HepG2 (cell line): ENCODE results near the gene PPP4R3A. TPM values are rescaled to one million over a fixed set of nuclear protein-coding genes. Genes with fewer than 3 reads are reported as not detected.

Experiments
- CCDC6 ChIP-seq: sonication (generic); formaldehyde crosslinking; IDR thresholded peaks from 2 replicates; pipeline ENCODE4 v1.8.1; 2022; ENCODE audit warnings: mild to moderate bottlenecking, missing genetic modification reagents, moderate library complexity
- DDIT3 ChIP-seq: sonication (generic); formaldehyde crosslinking; IDR thresholded peaks from 2 replicates; pipeline ENCODE4 v1.4.0; 2020; ENCODE audit warnings: mild to moderate bottlenecking, missing genetic modification reagents
- DMTF1 ChIP-seq: sonication (generic); formaldehyde crosslinking; IDR thresholded peaks from 2 replicates; pipeline ENCODE4 v1.4.0; 2020; ENCODE audit warnings: mild to moderate bottlenecking, missing genetic modification reagents
- FIP1L1 ChIP-seq: fragments of 200-400 bp; formaldehyde crosslinking; IDR thresholded peaks from 2 replicates; pipeline ENCODE4 v1.6.1; 2018; ENCODE audit warnings: low read depth, mild to moderate bottlenecking, low read length, moderate library complexity, borderline replicate concordance; ENCODE audit not compliant: insufficient read depth
- FOXK1 ChIP-seq: sonication (generic); formaldehyde crosslinking; IDR thresholded peaks from 2 replicates; pipeline ENCODE4 v1.4.0; 2020; ENCODE audit warnings: low read depth, missing genetic modification reagents, borderline replicate concordance
- HDAC2 ChIP-seq: sonication (generic); formaldehyde crosslinking; IDR thresholded peaks from 2 replicates; pipeline ENCODE4 v1.4.0; 2020; ENCODE audit warnings: missing genetic modification reagents
- HES4 ChIP-seq: sonication (generic); formaldehyde crosslinking; IDR thresholded peaks from 2 replicates; pipeline ENCODE4 v1.9.0; 2021; ENCODE audit warnings: mild to moderate bottlenecking, missing genetic modification reagents, borderline replicate concordance
- KLF12 ChIP-seq: sonication (generic); formaldehyde crosslinking; IDR thresholded peaks from 2 replicates; pipeline ENCODE4 v1.4.0; 2020; ENCODE audit warnings: missing genetic modification reagents, borderline replicate concordance
- PATZ1 ChIP-seq: sonication (generic); formaldehyde crosslinking; IDR thresholded peaks from 2 replicates; pipeline ENCODE4 v1.4.0; 2020; ENCODE audit warnings: missing genetic modification reagents
- RAD51 ChIP-seq: fragments of 450-650 bp; IDR thresholded peaks from 2 replicates; pipeline ENCODE4 v1.6.1; 2016; ENCODE audit warnings: borderline replicate concordance
- RBM39 ChIP-seq: fragments of 200-400 bp; formaldehyde crosslinking; IDR thresholded peaks from one replicate; pipeline ENCODE4 v1.6.1; 2018; ENCODE audit warnings: antibody characterized with exemption, mild to moderate bottlenecking, low read depth, low read length; ENCODE audit not compliant: poor library complexity, severe bottlenecking
- REXO4 ChIP-seq: sonication (generic); formaldehyde crosslinking; IDR thresholded peaks from 2 replicates; pipeline ENCODE4 v1.8.0; 2022; ENCODE audit warnings: missing genetic modification reagents, mild to moderate bottlenecking, borderline replicate concordance
- SNAPC2 ChIP-seq: sonication (generic); formaldehyde crosslinking; IDR thresholded peaks from 2 replicates; pipeline ENCODE4 v1.8.1; 2022; ENCODE audit warnings: mild to moderate bottlenecking, missing genetic modification reagents
- TEAD3 ChIP-seq: optimal IDR thresholded peaks from 2 replicates; pipeline ENCODE3; 2016; ENCODE audit warnings: borderline replicate concordance
- ZBTB3 ChIP-seq: sonication (generic); formaldehyde crosslinking; IDR thresholded peaks from 2 replicates; pipeline ENCODE4 v1.4.0; 2020; ENCODE audit warnings: low read depth, mild to moderate bottlenecking, moderate library complexity, missing genetic modification reagents, borderline replicate concordance
- ZBTB39 ChIP-seq: sonication (generic); formaldehyde crosslinking; IDR thresholded peaks from 2 replicates; pipeline ENCODE4 v1.5.0; 2020; ENCODE audit warnings: missing genetic modification reagents
- ZNF10 ChIP-seq: sonication (generic); formaldehyde crosslinking; IDR thresholded peaks from 2 replicates; pipeline ENCODE4 v1.4.0; 2020; ENCODE audit warnings: mild to moderate bottlenecking, low read depth, missing genetic modification reagents, borderline replicate concordance
- ZNF660 ChIP-seq: sonication (generic); formaldehyde crosslinking; IDR thresholded peaks from 2 replicates; pipeline ENCODE4 v1.5.1; 2020; ENCODE audit warnings: mild to moderate bottlenecking, low read depth, missing genetic modification reagents, borderline replicate concordance
- ZNF768 ChIP-seq: sonication (generic); formaldehyde crosslinking; IDR thresholded peaks from 2 replicates; pipeline ENCODE4 v1.4.0; 2020; ENCODE audit warnings: missing genetic modification reagents
- polyA plus RNA-seq, 8 experiments: library from polyadenylated mRNA; depleted of rRNA in 3 of 8; stranded (reverse) in 7 of 8; unstranded in 1 of 8; fragments of >200 nt; fragmentation: Illumina TruSeq in 4 of 8; extraction: Trizol in 4 of 8; gene quantifications; 2 replicates each; pipeline versions ENCODE4 v1.2.1 to v1.2.3, GENCODE V29; 2011 to 2016; ENCODE audit warnings: low read depth in 4 of 8, missing spikeins in 1 of 8, mixed read lengths in 1 of 8; ENCODE audit not compliant: insufficient read depth in 1 of 8
- total RNA-seq, 5 experiments: library from RNA; depleted of rRNA; stranded (reverse); fragments of >200 nt; fragmentation: Illumina TruSeq; extraction: Trizol; gene quantifications; 2 replicates each; pipeline ENCODE4 v1.2.3, GENCODE V29; 2016; ENCODE audit warnings: low read depth in 1 of 5
- TF ChIP-seq, protein P1 (sequence below): sonication (generic); formaldehyde crosslinking; conservative IDR thresholded peaks from 2 replicates; pipeline ENCODE4 v1.4.0; 2020; ENCODE audit warnings: missing genetic modification reagents

The PPP4R3A gene
- total and polyA plus RNA-seq, 2 of the 13 experiments (the other 11 are each of a cell fraction or from before 2014, with no cell fraction given), result 22.5 to 57.4 TPM

DNA sequence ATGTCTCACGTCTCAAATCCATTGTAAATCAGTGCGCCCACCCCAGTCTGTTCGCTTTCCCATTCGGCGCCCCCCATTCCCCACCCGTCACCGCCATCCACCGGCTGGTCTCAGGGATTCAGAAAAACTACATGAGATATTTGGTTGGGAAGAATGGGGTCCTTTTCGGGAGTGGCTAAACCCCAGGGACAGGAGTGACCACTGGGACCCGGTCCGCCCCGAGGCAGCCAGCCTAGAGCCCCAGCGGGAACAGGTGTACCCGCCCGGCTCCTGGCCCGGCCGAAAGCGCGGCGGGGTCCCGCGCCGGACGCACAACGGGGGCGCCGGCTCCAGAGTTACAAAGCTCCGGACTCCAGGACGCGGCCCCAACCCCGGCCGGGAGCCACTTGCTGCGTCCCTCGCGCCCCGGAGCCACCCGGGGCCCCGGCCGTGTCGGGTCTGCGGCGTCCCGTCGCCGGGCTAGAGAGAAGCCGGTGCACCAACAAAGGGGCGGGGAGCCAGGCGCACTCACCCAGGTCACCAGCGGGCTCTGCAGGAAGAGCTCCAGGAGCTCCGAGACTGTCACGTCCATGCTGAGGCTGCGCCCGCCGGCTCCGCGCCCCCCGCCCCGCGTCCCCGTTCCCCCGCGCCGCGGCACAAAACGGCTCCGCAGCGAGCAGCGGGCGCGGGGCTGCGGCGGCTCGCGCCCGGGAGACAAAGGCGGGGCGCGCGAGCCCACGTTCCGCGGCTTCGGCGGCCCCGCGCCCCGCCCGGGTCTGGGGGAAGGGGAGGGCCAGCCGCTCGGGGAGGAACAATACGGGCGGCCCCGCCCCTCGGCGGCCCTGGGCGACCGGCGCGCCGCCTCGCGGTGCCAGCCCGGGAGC is 92.8 kb downstream of the PPP4R3A start, which contains the start of gene CCDC88C (continued):
- TF ChIP-seq DMTF1 (CRISPR knock-in tag), result no peak
- TF ChIP-seq HES4 (CRISPR knock-in tag), result no peak
- no peak for TF ChIP-seq RAD51
- TF ChIP-seq RBM39, result no peak
- 0 out of 2 replicates have a peak, but pooled peaks have one; percentile 31 for TF ChIP-seq CCDC6 (CRISPR knock-in tag)
- no peak for TF ChIP-seq REXO4 (CRISPR knock-in tag)
- 0 out of 2 replicates have a peak, but pooled peaks have one; percentile 20 for TF ChIP-seq KLF12 (CRISPR knock-in tag)
- TF ChIP-seq SNAPC2, result no peak
- TF ChIP-seq PATZ1 (CRISPR knock-in tag), result peak; percentile 45; the same call in 1 of the 2 replicates
- no peak for TF ChIP-seq DDIT3
- TF ChIP-seq, protein P1, sequence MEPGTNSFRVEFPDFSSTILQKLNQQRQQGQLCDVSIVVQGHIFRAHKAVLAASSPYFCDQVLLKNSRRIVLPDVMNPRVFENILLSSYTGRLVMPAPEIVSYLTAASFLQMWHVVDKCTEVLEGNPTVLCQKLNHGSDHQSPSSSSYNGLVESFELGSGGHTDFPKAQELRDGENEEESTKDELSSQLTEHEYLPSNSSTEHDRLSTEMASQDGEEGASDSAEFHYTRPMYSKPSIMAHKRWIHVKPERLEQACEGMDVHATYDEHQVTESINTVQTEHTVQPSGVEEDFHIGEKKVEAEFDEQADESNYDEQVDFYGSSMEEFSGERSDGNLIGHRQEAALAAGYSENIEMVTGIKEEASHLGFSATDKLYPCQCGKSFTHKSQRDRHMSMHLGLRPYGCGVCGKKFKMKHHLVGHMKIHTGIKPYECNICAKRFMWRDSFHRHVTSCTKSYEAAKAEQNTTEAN, result no peak
- TF ChIP-seq ZNF10 (CRISPR knock-in tag), result no peak
- TF ChIP-seq FIP1L1, result no peak
- no peak for TF ChIP-seq TEAD3 (CRISPR knock-in tag)
- TF ChIP-seq ZBTB39 (CRISPR knock-in tag), result 0 out of 2 replicates have a peak, but pooled peaks have one; percentile 33
- TF ChIP-seq HDAC2 (CRISPR knock-in tag), result no peak
- no peak for TF ChIP-seq FOXK1
- peak; percentile 29; the same call in 1 of the 2 replicates for TF ChIP-seq ZNF768
- no peak for TF ChIP-seq ZBTB3
- TF ChIP-seq ZNF660 (CRISPR knock-in tag), result no peak
